Stimulated activated CD4-positive, alpha-beta T cell treated with anti-CD3 and anti-CD28 coated beads, TNF-alpha, amount 100 ng/mL, for 48 hours (primary cell): Measurements from ENCODE around the gene PPDPF.
"Not testable (repeated sequence)": the region's sequence is repeated elsewhere in the genome, so short reads cannot be mapped to it uniquely, and the experiment has no call there.

Experiments used
- DNase-seq, 3 donors: peaks; one replicate each; pipeline ENCODE4 v3.0.0-alpha.2; 2020; ENCODE audit warnings: low read depth in 3 of 3

The PPDPF gene, protein sequence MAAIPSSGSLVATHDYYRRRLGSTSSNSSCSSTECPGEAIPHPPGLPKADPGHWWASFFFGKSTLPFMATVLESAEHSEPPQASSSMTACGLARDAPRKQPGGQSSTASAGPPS

DNA sequence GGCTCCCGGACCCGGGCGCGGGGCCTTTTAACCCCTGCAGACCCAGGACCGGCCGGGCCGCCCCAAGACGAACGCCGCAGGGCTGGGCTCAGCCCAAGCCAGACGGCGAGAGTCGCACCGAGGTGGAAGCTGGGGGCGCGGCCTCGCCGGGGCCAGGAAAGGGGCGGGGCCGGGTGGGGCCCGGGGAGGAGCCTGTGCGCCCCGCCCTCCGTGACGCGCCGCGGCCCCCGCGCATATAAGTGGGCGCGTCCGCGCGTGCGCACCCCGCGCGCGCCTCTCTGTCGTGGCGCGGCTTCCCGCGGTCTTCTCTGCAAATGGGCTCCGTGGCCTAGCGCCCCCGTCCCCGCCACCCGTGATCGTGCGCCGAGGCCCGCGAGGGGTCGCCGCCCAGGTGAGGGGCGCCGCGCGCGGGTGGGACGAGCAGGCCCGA is at the start of gene PPDPF:
PPDPF (plus strand) TSS at position 262 of the 430 bp plus-strand sequence. CDS start 544 bp downstream, outside the sequence.
- DNase-seq: peak; percentile 69 to 79 (median 70)

DNA sequence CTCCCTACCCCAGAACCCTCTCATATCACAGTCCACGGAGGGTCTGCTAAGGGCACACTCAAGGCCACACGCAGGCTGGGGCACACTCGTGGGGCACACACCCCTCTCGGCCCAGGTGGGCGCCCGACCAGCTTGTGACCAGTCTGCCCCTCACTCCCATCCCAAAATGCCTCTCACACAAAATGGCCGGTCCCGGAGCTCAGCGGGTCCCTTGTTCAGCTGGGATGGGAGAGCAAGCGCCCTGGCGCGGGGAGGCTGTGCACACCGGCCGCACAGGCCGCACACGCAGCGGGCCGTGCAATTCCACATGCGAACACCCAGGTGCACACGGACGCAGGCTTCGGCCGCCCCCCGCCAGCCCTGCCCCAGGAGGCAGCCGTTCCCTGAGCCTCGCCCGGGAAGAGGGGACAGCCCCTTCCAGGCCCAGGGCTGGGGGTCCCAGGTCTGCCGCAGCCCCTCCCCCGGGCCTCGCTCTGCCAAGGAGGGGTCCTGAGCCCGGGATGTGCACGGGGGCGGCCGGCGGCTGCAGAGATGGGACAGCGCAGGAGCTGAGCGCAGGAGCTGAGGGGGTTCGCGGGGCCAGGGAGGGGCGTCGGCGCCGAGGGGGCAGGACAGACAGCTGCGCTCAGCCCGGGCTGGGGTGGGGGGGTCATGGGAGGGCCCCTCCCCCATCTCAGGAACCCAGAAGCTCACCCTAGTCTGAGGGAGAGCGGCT is 49.4 kb upstream of the PPDPF start:
- no peak for DNase-seq

DNA sequence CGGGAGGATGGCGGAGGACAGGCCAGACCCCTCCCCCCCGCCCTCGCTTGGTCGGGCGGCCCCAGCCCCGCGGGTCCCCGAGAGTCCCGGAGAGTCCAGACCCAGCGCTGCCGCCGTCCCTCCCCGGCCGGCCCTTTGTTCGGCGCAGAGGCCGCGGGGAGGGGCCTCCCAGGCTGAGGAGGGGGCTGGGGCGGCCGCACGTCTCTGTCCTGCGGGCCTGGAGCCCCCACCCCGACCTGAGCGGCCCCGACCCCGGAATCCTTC is 48.9 kb upstream of the PPDPF start:
- no peak for DNase-seq

DNA sequence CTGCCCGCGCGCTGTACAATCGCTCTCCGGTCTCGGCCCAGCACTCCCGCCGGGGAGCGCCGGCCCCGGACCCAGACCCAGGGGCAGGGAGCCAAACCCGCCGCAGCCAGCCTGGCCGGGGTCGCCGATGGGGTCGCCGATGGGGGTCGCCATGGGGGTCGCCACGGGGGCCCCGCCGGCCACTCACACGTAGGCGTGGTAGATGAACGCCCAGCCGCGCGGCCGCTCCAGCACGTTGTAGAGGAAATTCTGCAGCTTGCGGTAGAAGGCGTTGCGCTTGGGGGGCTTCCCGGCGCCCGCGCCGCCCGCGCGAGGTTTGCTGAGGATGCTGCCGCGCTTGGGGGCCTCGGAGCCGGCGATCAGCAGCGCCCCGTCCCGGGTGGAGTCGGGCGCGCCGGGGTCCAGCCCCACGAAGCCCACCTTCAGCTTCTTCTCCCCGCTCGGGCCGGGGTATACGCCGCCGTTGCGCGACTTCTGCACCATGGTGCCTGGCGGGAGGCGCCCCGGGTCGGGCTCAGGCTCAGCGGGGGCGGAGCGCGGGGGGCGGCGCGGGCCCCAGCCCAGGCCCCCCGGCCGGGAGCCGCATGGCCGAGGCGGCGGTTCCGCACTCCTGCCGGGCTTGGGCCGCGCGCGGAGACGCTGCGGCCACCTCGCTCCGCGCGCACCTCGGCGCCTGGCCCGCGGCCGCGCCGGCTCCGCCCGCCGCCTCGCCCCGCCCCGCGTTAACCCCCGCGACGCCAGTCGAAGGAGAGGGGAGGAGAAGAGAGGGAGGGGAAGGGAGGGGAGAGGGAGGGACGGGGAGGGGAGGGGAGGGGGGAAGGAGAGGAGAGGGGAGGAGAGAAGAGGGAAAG is 48.4 kb upstream of the PPDPF start, which contains the start of gene KCNQ2:
KCNQ2 (minus strand) TSS at position 675 of the 851 bp plus-strand sequence; CDS start at position 483, 192 bp downstream.
- DNase-seq: no peak

DNA sequence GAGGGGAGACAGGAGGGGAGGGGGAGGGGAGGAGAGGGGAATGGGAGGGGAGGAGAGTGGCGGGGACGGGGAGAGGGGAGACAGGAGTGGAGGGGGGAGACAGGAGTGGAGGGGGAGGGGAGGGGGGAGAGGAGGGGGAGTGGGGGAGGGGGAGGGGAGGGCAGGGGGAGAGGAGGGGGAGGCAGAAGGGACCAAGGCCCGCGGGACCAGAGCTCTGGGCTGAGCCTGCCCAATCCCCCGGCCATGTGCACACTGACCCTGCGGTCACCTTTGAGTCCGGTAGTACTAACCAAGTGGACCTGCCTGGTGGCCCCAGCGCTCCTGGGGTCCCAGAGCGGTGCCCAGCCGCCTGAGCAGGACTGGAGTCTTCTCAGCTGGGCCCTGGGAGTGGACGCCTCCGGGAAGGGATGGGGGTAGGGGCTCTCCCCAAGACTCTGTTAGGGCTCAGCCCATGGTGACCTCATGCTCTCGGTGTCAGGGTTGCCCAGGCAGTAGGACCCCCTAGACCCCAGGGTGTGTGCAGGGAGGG is 47.6 kb upstream of the PPDPF start:
- no peak for DNase-seq

DNA sequence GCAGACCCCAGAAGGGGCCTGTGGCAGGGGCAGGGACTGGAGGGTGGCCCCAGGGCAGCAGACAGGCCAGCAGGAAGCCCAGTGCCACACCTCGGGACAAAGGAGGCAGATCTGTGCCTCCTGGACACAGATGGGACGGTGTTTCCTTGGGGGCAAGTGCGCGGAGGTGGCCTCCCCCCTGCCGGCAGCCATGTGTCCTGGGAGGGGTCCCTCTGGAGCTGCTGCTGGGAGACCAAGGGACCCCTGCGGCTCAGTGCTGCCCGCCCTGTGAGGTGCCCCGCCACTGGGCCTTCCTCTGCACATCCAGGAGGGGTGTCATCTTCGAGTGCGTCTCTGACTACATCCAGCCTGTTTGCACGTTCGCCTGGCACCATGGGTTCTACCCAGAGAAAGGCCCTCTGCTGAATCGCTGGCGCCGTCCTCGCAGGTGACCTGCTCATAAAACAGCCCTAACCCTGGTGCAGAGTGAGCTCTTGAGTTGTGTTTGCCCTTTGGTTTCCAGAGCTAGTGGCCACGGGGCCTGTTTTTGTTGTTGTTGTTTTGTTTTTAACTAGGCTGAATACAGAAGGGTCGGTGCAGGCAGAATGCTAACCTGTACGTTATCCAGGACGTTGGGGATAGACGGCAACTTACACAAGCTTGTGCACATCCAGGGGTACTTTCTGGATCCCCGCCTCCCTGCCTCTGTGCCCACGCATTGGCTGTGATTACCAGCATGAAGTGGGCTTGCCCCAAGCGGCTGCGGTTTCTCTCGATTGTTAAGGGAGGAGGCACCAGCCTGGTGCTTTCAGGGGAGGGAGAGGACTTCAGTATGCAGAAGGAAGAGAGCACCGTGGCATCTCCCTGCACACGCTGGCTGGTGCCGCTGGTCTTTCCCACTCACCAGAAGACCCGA is 46.8 kb upstream of the PPDPF start:
- DNase-seq: no peak

DNA sequence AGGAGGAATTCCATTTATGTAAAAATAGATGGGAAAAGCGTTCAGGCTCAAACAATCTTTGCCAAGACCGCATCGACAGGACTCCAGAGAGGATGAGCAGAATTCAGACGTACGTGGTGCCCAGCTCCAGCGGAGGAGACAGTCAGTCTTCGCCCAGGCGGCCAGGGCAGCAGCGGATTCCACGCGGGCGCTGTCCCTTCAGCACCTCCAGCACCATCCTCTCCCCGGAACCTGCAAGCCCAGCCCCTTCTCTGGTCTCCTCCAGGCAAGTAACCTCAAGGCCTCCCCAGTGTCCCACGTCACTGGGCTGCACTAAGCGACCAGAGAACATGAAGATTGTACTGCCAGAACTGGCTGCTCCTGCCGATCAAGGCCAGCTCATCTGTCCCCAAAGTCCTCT is 45.4 kb upstream of the PPDPF start:
- no peak for DNase-seq

DNA sequence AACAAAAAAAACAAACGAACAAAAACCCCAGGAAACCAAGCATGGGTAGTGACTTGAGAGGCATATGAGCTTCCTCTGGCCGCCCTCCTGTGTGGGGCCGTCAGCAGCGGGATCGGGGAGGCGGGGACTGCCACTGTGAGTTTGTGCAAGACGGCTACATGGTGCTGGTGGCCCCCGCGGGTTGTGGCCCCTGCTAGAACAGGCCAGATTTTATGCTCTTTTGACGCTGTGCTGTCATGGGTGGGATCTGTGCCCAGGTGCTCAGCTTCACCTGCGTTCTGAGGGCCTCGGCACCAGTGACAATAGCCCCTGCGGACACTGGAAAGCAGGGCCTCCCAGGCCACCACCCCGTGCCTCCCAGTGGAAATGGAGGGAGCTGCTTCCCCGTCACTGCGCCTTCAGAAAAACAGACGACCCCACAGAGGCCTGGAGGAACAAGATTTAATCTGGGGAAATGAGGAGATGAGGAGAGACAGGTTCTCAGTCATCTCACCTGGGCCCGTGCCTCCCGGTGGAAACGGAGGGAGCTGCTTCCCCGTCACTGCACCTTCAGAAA is 43.4 kb upstream of the PPDPF start:
- no peak for DNase-seq

DNA sequence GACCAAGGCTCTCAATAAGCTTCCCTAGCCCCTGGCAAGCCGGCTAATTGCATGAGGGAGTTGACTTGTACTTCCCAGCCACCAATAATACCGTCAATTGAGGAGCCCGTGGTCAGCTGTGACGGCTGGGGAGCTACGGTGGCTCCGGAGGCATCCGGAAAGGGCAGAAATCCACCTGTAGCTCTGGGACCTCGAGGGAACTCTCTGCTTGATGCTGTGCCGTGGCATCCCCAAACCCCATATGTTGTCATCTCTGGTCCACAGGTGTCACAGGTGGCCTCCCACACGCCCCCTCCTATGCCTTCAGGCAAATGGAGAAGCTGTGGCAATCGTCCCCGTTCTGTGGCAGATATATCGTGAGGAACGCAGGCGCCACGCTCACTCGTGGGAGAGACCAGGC is 42.6 kb upstream of the PPDPF start:
- no peak for DNase-seq

DNA sequence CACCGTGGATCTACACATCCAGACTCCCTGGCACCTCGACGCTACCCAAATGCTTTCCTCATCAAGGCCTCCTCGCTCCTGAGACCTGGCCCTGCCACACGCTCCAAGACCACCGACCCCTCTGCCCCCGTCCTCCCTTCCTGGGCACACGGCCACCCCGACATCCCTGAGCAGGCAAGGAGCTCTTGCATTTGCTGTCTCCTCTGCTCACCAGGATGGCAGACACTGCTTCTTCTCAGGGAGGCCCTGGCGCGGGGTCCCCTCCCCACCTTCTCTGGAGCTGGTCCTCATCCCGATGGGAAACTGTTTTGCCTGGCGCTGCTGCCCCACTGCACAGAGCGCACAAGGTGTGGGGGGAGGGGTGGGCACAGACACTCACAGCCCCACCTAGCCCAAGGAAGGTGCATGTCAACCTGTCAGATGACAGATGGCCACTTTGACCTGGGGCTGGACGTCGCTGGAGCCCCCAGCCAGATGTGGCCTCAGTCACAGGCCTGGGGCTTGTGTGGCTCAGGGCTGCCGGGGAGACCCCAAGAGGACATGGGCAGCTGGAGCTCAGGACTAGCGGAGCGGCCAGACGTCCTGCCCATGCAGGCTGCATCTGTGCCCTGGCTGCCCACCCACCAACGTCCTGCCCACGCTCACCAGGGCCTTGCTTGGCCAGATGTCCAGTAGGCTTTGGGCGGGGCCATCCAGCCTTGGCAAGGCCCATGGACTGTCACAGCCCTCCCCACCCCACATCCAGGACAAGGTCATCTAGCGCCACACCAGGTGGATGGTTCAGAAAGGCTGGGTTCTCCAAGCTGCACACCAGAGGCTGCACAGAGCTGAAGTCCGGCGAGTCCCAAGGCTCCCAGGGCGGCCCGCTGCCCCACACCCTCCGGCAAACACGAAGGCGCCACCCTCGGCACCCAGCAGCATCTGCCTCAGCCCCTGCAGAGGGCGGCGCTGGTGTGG is 41.9 kb upstream of the PPDPF start:
- no peak for DNase-seq

DNA sequence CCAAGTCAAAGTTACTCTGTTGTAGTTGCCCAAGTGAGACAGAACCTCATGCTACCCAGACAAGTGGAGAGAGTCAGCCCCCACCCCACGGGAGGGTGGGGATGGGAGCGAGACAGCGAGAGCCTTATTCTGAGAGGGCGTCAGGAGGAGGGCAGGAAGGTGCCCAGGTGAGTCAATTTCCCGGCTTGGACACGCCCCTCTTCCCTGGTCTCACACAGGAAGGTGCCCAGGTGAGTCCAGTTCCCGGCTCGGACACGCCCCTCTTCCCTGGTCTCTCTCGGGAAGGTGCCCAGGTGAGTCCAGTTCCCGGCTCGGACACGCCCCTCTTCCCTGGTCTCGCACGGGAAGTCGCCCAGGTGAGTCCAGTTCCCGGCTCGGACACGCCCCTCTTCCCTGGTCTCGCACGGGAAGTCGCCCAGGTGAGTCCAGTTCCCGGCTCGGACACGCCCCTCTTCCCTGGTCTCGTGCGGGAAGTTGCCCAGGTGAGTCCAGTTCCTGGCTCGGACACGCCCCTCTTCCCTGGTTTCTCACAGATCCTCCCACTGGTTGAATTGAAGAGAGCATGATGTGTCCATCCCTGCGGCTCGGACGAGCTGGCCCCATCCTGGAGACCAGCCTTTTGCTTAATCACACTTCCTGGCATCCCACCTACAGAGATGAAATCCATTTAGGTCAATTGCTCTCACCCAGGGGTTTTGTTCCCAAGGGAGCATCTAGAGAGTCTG is 40.7 kb upstream of the PPDPF start:
- DNase-seq: not testable (repeated sequence)

DNA sequence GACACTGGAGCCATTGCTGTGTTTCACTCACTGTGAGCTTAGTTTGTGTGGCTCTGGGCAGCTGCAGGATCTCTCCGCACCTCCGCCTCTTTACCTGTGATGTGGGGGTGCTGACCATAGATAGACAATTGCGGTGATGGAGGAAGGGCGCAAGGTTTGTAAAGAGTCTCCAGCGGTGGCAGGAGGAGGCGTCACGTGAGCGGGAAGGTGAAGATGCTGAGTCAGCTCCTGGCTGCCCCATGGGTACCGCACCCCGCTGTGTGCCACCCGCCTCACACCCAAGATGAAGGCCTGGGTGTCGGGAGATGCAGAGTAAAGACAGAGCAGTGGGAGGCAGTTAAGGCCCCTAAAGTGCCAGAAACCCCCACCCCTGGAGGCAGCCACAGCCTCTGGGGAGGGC is 39.1 kb upstream of the PPDPF start:
- no peak for DNase-seq

DNA sequence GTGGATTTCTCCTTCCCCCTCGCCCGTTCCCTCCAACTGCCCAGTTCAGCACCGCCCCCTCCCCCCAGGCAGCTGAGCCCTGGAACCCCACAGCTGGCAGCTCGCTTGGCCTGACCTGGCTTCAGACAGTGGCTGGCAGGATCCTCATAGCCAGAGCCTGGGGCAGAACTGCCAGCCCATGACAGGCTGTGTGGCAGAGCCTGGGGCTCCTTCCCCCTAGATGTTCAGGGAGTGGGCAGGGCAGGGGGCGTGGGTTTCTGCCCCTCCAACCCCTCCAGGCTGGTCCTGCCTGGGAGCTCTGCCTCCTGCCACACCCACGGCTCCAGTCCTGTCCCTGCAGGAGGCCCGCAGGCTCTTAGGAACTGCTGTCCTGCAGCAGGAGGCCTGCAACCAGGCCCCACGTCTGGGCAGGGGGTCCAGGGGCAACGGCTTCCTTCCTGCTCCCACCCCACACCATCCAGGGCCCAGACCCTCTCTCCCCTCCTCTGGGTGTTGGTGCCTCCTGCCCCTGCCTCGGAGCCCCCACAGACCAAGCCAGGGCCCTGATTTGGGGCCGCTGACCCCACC is 38.5 kb upstream of the PPDPF start:
- no peak for DNase-seq

DNA sequence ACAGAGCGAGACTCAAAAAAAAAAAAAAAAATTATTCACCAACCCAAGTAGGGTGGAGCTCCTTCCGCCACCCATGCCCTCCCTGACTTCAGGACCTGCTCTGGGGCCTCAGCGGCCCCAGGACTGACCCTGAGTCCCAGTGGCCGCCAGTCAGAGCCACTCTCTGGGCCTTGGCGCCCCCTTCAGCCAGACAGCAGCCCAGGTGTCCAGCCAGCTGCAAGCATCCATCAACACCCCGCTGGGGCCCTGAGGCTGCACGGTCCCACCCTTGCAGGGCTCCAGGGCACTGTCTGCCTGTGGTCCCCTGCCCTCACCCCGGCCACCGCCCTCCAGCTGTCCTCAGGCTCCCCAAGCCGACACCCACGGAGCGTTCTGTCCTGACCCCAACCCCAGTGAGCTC is 36.7 kb upstream of the PPDPF start:
- DNase-seq: no peak

DNA sequence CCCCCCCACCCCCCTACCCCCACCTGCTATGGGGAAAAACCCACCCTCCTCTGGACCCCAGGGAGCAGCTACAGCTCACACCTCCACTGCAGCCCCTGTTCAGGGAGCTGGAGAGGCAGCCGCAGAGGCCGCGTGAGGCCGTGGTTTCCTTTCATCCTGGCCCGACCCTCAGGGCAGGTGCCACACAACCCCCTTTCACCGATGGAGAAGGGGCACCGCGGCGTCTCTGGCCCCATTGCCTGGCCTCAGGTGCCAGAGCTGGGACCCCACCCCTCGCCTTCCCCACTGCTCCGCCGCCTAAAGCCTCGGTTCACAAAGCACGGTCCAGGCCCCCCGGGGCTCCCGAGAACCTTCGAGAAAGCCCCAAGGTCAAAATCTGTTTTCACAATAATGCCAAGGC is 36.3 kb upstream of the PPDPF start:
- no peak for DNase-seq

DNA sequence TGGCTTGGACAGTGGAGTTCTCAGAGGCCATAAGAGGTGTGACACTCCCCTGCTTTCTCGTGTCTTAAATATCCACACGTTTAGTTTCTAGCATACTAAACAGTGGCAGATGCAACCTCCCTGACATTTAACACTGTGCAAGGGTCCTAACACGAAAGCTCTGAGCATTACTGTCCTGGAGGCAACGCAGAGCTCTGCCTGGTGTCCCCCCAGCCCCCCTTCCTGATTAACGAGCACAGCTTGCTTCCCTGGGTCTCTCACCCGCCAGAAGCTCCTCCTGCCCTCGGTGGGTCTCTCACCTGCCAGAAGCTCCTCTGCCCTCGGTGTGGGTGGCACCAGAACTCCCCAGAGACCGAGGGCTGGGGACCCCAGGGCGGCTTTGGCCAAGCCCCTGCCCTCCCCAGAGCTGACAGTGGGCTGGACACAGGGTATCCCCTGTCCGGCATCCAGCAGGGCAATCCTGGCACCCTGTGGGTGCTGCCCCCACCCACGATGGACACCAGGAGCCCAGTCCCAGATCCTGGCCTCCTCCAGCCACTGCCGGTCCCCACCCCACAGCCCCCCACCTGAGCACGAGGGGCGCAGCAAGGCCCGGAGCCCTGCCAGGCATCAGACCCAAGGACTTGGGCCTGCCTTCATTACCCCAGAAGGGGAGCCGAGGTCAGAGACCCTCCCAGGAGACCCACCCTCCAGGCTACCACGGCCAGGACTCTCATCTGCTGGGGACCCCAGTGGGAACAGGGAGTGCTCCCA is 35.7 kb upstream of the PPDPF start:
- DNase-seq: no peak

DNA sequence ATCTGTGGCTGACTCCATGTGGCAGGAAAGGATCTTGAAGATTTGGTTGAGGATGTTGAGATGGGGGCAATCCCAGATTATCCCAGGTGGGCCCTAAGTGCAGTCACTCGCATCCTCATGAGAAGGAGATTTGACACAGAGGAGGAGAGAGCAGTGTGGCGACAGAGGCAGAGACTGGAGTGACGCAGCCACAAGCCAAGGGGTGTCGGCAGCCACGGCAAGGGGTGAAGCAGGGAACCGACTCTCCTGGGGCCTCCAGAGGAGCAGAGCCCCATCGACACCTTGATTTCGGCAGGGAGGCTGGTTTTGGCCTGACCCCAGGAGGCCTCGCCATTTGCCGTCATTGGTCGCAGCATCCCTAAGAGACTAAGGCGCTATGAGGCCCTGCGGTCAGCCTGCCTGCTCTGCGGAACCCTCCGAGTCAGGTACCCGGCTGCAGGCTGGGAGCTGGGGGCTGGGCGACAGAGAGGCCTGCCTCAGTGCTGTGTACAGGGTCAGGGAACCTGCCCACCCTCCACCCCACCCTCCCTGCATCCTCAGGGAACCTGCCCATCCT is 34.2 kb upstream of the PPDPF start:
- DNase-seq: no peak

DNA sequence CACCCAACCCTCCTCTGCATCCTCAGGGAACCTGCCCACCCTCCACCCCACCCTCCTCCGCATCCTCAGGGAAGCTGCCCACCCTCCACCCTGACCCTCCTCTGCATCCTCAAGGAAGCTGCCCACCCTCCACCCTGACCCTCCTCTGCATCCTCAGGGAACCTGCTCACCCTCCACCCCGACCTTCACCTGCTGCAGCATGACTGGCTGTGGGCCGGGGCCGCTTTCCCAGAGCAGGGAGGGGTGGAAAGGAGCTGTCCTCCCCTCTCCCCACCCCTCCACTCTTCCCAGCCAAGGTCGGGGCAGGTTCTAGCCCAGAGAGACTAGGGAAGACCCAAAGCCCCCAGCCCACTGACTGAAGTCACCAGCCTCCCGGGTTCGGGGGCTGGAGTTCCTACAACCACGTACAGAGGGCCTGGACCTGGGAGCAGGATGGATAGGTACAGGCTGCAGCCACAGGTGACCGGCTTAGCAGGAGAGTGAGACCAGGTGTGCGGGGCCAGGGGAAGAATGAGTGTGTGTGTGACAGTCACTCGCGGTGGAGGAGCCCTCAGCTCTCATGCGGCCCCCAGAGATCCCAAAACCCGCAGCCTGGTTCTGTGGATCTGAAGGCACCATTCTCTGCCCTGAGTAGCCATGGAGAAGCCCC is 33.3 kb upstream of the PPDPF start:
- no peak for DNase-seq
